GM21360 (cell line): ENCODE results near the gene RAB25.
"Not testable (repeated sequence)": the region's sequence is repeated elsewhere in the genome, so short reads cannot be mapped to it uniquely, and the experiment has no call there.

Experiments
- ATAC-seq: cut with Tn5 transposase; IDR thresholded peaks from one replicate; pipeline ENCODE4 v1.9.1; 2021; ENCODE audit warnings: mild to moderate bottlenecking, moderate library complexity; ENCODE audit not compliant: unreplicated experiment

The RAB25 gene

DNA sequence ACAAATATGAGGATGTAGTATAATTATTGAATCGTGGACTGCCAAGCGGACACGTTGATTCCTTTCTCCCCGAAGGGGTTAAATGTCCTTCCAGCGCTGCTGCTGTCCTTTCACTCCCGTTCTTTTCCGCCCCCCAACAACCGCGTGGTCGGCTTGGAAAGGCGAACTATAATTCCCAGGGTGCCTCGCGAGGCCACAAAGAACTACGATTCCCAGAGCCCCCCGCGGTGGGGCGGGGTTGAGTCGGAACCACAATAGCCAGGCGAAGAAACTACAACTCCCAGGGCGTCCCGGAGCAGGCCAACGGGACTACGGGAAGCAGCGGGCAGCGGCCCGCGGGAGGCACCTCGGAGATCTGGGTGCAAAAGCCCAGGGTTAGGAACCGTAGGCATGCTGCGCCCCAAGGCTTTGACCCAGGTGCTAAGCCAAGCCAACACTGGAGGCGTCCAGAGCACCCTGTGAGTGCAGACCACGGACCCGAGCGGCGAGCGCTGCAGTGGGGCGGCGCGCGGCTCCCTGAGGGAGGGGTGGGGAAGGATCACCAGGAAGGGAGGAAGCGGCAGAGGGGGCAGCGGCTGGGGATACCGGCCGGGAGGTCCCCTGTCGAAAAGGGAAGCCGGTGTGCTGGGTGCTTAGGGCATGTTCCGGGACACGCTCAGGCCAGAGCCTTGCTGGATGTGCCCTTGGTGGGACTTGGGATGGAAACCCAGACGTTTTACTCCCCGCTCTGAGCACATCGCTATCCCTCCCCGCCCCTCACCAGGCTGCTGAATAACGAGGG, 6.3 kb upstream of the RAB25 start, which contains the start of gene LAMTOR2:
Gene LAMTOR2 (plus strand): TSS at position 283 of the 781 bp plus-strand sequence. CDS start 108 bp downstream, at position 391.
- peak; percentile 72 for ATAC-seq

DNA sequence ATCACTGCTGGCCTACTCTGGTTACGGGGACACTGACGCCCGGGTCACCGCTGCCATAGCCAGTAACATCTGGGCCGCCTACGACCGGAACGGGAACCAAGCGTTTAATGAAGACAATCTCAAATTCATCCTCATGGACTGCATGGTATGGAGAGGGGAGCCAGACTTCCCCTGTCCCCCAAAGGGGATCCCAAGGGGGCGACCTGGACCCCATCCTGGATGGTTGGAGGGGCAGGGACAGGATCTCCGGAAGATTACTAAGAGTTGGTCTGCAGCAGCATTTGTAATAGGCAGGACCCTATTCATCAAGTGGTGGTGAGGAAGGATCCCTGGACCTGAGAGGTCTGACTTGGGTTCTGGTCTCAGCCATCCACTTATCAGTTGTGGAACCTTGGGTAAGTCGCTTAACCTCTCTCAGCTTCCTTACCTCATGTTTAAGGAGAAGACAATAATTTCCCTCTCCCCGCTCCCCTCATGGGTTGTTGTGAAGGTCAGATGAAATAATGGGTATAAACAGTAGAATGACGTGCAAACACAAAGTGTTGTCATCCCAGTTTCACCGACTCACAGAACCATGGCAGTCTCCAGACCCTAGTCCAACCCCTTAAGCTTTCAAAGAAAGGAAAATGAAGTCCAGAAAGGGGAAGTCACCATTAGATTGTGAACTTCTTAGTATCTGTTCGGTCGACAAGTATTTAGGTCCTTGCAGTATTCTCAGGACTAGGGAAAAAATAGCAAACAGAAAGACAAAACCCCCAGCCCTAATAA, 5.5 kb upstream of the RAB25 start:
- no peak for ATAC-seq

DNA sequence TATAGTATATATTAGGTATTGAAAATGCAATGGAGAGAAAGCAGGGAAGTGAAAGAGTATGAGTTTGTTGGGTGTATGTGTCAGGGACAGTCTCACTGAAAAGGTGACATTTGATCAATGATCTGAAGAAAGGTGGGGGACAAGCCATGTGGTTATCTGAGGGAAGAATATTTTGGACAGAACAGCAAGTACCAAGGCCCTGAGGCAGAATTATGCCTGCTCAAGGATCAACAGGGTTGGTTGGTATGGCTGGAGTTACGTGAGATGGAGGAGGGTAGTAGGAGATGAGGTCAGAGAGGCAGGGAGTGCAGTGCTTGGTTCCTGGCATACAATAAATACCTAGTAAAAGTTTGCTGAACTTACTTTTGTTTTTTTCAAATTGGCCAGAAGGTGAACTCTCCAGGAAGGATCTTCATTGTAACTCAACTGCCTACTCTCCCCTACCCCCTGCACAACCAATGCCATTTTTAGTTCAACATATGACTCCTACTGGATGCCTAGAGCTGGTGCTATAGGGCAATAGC, 4.6 kb upstream of the RAB25 start:
- ATAC-seq, result no peak

DNA sequence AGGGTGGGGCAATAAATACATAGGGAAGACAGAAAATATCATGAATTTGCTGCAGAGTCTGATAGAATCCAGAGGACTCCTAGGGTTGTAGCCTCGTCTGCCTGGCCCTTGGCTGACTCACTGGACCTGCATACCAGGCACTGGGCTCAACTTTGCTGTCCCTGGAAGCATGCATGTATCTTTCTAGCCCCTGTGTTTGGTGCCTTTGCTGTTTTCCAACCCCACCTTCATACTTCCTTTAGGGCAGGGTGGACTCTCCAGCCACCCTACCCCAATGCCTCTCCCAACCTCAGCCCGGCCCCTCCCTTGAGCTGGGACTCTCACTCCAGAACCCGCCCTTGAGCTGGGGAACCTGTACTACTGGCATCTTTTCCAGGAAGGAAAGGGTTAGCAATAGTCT, 1.2 kb downstream of the RAB25 start:
- ATAC-seq, result no peak

DNA sequence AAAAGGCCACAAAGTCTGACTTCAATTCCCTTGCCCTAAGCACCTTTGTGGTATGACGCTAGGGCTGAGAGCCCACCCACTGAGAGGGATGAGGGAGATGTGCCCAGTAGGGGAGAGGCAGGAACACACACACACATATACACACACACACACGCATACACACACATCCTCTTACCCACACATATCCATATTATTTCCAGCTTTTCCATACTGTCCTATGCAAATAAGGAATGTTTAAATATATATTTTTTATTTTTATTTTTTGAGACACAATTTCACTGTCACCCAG, 3.0 kb downstream of the RAB25 start:
- no peak for ATAC-seq

DNA sequence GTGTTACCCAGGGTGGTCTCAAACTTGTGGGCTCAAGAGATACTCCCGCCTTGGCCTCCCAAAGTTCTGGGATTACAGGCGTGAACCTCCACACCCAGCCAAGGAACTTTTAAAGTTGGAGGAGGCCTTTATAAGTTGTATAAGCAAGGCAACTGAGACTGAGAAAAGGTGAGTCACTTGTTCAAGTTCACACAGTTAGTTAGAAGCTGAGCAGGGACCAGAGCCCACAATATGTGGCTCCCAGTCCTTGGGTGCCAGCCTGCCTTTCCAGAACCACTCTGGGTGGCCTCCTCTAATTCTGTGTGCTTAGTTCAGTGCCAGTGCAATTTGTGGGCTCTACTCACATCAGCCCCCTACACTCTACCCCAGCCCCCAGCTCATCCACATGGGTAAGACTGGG, 3.7 kb downstream of the RAB25 start:
- ATAC-seq, result no peak

DNA sequence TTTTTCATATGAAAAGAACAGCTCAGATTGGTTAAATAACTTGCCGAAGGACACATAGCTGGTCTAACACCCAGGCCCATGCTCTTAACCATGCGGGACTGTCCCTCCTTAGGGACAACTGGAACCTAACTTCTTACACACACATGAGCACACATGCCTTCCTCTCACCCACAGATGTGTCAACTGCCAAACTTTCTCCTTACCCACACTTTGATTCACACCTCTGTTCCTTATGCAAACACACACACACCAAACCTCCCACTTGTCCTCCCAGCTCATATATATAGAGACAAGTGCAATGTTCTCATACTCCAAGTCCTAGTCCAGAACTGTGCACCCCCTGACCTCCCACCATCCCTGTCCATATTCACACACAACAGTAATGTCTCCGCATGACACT, 4.3 kb downstream of the RAB25 start:
- no peak for ATAC-seq

DNA sequence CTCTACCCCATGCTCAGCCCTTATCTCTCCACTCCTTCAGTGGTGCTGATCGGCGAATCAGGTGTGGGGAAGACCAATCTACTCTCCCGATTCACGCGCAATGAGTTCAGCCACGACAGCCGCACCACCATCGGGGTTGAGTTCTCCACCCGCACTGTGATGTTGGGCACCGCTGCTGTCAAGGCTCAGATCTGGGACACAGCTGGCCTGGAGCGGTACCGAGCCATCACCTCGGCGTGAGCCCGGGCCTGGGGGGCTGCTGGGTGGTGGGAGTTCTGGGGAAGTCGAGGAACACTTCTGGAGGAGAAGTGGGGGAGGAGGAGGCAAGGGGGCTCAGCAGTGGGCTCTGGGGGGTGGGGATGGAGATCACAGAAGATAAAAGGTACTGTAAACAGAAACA, 4.9 kb downstream of the RAB25 start:
- no peak for ATAC-seq

DNA sequence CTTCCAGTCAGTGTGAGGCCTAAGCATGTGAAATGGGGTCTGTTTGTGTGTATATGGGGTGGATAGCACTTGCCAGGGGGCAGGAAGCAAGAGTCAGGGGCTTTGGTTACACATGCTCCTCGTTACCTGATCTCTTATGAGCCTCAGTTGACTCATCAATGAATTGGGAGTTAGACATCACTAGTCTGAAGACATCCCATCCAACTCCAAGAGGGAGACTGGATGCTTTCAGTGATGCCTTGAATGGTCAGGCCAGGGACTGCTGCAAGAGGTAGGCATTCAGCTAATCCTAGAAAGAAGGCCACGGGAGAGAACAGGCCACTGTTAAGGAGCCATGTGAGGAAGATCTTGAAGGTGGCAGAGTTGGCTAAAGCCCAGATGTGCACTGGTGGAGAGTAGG, 6.3 kb downstream of the RAB25 start:
- no peak for ATAC-seq

DNA sequence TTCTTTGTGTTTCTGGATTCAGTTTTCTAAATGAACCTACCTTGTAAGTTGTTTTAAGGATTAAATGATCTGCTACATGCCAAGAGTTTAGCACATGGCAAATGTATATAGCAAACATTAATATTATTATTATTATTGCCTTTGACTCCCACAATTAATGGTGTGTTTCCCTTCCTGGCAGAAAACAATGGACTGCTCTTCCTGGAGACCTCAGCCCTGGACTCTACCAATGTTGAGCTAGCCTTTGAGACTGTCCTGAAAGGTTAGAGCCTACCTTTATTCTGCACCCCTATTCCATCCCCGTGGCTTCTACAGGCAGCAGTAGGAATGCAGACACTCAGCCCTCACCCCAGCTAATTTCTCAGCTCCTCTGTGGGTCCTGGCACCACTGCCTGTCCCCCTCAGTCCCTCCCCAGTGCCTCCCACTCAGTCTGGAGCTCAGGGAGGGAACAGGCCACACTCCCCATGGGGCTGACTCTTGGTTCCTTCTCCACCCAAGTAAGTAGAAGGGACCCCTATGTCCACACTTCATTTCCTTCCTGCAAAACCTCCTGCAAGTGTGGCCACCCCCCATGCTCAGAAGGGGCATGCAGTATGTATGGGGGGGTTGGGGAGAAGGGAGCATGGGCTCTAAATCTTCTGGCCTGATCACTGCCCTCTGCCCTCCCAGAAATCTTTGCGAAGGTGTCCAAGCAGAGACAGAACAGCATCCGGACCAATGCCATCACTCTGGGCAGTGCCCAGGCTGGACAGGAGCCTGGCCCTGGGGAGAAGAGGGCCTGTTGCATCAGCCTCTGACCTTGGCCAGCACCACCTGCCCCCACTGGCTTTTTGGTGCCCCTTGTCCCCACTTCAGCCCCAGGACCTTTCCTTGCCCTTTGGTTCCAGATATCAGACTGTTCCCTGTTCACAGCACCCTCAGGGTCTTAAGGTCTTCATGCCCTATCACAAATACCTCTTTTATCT, 8.8 kb downstream of the RAB25 start:
- ATAC-seq, result no peak

DNA sequence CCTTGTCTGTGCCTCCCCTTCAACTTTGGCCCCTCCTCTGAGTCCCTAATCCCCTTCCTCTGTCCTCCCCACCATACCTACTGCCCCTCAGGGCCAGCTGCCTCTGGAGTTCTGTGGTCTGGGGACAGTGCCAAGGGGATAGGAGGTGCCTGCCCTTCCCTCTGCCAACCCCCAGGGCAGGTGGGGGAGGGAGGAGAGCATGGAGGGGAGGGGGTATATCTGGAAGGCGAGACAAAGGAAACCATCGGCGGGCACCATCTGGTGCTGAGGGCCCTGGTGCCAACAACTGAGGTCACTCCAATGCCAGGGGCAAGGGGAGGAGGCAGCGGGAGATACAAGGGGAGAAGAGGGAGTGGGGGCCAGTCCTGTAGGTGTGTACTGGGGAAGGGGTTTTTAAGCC, 9.6 kb downstream of the RAB25 start:
- ATAC-seq, result no peak

DNA sequence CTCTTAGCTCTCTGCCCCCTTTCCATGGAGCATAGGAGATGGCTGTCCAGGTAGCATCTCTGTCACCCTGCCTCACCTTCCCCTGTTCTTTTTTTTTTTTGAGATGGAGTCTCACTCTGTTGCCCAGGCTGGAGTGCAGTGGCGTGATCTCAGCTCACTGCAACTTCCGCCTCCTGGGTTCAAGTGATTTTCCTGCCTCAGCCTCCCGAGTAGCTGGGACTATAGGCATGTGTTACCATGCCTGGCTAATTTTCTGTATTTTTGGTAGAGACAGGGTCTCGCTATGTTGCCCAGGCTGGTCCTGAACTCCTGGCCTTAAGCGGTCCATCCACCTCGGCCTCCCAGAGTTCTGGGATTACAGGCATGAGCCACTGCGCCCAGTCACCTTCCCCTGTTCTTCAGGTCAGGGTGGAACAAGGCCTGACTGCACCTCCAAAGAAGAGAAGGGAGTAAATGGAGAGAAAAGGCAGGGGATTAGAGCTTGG, 10.4 kb downstream of the RAB25 start:
- not testable (repeated sequence) for ATAC-seq

DNA sequence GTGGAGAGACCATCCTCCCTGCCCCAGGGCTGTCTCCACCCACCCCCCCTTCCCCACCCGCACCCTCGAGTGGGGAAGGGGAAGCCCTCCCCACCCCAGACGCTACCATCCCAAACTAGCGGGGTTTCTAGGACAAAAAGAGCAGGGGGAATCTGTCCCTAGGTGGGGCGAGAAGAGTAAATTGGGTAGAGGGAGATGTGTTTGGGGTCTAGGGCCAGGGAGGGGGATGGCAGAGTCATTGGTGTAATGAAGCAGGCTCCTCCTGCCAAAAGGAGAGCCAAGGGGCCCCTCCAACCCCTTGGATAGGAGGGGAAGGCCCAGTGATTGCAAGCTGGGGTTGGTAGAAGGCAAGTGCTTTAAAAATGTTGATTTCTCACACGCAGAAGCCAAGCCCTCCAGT, 11.3 kb downstream of the RAB25 start:
- ATAC-seq, result no peak

DNA sequence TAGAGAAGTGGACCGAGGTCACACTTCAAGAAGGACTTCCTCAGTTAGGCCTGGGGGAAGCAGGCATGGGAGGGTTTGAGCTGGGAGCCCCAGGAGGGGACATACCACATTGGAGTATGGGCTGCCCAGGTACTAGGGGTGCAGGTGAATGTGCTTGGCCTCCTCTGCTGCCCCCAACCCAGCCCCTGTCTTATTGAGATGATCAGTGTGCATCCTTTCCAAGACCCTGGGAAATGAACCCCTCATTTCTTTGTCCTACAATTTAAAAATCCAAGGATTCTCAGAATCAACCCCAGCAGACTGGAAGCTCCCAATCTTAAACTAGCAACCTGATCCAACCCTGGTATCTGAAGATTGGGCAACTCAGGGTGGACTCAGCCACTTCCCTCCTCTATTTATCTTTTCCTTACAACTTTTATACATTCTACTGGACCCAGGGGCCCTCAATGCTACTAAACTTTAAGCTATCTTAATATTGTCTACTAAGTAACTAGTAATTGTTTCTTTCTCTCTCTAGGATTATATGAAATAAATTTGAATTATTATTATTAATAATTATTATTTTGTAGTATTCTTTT, 12.2 kb downstream of the RAB25 start:
- ATAC-seq, result no peak

DNA sequence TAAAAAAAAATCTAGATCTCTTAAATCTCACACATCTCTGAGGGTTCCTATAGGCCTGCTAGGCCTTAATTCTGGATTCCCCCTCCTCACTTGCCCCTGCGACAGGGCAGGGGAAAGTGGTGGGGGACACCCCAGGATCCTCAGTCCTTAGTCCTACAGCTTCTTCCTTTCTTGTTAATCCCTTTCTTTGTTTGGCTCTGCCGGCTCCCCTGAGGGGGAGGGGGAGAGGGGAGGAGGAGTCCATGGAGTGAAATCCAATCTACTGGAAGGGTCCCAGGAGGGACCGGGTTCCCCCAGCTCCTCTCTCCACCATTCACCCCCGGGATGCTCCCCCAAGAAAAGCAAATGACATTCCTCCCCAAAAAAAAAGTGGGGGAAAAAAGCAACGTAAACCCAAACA, 12.8 kb downstream of the RAB25 start:
- no peak for ATAC-seq

DNA sequence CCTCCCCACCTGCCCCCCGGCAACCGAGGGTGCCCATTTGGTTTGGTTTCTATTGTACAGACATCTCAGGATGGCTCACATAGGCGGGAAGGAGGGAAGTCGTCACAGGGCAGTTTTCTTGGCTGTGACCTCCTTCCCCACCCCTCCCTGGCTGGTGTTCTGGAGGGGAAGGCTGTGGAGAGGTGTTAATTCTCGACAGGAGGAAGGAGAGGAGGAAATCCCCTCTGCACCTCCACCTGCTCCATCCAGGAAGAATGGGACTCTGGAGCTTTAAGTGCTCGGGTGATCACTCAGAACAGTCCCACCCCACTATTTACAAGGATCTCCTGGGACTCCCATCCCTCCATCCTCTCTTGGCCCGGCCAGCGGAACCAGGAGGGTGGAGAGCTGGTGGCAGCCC, 13.7 kb downstream of the RAB25 start:
- no peak for ATAC-seq

DNA sequence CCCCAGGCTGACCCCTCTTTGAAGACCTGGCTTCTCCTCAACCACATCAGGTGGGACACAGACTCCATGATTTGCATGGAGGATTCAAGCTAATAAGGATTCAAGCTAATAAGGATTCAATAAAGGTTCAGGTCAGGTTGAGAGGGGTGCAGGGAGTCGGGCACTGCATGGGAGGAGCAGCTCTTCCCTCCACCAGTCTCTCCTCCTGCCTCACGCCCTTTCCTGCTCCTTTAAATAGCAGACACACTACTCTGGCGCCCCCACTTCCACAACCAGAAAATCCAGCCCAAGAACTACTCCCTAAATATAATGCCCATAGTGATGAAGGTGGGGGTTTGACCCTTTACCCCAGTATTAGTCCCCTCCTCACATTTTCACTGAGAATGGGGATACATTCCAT, 14.2 kb downstream of the RAB25 start:
- no peak for ATAC-seq

DNA sequence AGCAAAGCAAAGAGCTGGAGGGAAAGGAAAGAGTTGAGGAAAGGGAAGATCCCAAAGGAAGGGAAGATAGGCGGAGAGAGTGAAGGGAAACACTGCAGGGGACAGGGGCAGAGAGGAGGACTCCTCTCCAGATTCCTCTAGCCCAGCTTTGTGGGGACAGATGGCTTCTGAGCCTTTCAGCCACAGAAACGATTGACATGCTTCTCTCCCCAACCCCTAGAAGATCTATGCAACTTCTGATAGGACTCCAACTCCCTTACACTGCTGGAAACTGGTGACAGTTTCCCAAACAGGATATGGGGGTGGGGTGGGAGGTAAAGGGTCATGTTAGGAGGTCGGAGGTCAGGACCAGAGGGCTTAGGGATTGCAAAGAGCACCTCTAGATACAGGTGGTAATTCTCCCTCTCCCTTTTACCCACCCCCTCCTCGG, 14.8 kb downstream of the RAB25 start:
- ATAC-seq, result no peak

DNA sequence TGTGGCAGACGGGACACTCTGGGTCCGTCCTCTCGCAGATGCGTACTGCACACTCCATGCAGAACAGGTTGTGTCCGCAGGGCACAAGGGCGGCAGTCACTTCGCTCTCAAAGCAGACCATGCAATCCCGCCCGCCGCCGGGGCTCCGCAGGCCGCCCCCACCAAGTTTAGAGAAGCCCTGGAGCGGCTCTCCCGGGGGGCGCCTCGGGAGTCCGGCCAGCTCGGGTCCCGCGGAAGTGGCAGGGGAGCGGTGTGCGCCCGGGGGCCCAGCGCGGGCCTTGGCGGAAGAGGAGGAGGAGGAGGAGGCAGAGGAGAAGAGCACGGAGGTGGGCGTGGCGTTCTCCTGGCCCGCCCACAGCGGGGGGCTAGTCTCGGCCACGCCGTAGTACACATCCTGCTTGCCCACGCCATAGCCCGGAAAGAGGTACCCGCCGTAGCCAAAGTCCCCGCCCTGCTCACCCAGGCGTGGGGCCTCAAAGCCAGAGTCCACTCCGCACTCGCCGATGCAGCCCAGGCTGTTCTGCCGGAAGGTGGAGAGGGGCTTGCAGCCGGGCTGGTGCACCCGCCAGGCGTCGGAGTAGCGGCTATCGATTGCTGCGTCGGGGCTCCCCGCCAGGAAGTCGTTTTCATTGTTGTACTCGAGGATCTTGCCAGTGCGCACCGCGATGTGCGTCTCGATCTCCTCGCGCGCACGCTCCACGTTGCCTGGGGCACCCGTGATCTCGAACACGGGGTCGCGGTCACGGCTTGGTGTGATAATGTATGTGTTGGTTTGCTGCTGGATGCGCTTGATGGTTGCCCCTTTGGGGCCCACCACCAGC, 15.9 kb downstream of the RAB25 start:
- ATAC-seq, result no peak

DNA sequence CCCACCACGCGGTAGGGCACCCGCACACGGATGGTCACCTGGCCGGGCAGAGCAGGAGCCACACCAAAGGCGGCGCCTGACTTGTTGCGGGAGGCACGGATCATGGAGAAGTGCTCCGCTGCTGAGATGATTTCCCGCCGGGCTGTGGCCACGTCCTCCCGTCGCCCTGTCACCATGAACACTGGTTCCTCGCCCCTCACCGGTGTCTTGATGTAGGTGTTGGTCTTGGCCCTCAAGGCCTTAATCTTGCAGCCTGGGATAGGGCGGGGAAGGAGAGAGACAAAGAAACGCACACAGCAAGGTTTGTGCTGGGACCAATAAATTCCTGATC, 16.4 kb downstream of the RAB25 start:
- no peak for ATAC-seq
